NK-92 treated with Interleukin-12 subunit alpha and Interleukin-12 subunit beta, amount 100 ng/mL, for 24 hours (cell line): Measurements from ENCODE around the gene CHKB.

Experiments used
- DNase-seq: peaks from one replicate; lab custom pipeline; 2025; lab: John Stamatoyannopoulos, UW

The CHKB gene

DNA sequence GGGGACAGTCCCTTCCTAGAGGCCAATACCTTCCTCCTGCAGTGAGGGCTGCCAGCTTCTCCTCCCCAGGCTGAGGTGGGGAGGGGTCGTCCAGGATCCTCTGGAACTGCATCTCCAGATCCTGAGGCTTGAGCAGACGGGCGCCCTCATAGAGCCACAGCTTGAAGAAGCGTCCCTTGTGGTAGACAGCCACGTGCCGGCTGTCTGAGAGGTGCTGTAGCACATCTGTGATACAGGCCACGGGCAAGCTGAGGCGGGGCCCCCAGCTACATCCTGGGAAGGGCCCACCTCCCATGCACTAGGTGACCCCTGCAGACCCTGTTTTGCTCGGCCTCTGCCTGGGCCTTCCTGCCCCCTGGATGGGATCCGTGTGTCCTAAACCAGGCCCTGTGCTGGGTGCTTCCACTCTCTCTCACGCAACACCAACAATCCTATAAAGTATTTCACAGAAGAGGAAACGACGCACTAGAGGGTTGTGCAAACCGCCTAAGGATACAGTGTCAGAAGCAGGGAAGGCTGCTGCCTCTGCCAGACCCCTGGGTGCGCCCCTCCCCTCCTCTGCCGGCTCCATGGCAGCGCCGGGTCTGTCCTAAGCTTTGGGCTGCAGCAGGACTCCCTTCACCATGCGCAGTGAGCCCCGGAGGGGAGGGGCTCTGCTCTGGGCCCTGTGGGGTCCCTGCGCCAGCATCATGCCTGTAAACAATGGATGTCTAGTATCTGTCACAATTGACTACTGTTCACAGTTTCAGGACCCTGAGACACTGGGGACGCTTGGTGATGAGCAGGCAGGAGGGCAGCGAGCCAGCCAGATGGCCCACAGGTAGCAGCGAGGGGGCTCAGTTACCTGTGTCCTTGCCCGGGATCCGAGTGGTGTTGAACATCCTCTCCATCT, 8.9 kb downstream of the CHKB start:
- DNase-seq, result no peak

DNA sequence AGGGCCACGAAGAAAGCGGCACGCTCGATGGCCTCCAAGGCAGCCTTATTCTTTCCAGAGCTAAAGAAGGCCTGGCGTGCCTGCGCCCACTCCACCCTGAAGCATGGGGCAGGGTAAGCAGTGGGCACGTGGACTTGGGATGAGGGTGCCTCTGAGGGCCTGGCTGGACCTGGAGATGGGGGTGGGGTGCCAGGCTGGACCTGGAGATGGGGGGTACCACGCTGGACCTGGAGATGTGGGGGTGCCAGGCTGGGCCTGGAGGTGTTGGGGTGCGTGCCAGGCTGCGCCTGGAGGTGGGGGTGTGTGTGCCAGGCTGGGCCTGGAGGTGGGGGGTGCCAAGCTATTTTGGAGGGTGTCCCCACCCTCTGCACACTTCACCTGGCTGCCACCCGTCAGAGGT, 9.7 kb downstream of the CHKB start:
- no peak for DNase-seq

- DNase-seq, result no peak
These were observed 11.1 kb downstream of the CHKB start for GRCh38 chr22:50571264-50572175.

GRCh38 chr22:50570861-50571260, 11.8 kb downstream of the CHKB start:
- no peak for DNase-seq

GRCh38 chr22:50569896-50570535, 12.6 kb downstream of the CHKB start:
- DNase-seq, result no peak

DNA sequence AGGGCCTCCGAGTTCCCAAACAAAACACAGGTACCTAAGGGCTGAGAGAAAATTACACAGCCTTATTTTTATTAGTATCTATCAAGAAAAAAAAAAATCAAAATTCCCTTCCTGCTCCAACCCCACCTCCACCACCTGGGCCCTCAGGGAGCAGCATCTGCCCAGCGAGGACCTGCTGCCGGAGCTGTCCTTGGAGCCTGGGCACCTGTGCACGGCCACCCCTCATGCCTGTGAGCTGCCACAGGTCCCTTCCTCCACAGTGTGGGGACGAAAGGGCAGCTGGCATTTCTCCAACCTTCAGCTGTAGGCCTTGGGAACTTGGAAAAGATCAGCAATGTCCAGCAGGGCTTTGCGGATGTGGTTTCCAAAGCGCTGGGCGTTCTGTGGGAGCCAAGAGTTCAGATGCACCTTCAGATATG, 13.6 kb downstream of the CHKB start:
- DNase-seq, result no peak

- DNase-seq, result no peak
These were observed 14.0 kb downstream of the CHKB start for GRCh38 chr22:50568626-50569025.

DNA sequence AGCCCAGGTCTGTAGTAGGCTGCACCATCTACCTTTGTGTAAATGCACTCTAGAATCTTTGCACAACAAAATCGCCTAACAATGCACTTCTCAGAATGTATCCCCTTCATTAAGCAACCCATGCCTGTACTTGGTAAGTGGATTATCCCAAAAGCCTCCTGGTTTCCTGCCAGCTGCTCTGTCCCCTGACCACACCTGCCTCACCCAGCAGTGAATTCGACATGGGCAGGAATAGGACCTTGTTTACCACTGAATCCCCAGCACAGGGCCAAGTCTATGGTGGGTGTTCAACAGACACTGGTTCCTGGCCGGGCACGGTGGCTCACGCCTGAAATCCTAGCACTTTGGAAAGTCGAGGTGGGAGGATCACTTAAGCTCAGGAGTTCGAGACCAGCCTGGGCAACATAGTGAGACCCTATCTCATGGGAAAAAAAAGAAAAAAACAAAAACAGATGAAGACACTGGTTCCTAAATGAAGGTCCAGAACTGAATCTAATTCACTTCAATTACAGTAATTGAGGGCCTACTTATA, 14.9 kb downstream of the CHKB start:
- DNase-seq, result no peak

- no peak for DNase-seq
These were observed 18.4 kb downstream of the CHKB start for GRCh38 chr22:50564289-50564688.

GRCh38 chr22:50563413-50564160, 19.1 kb downstream of the CHKB start:
- DNase-seq, result no peak

DNA sequence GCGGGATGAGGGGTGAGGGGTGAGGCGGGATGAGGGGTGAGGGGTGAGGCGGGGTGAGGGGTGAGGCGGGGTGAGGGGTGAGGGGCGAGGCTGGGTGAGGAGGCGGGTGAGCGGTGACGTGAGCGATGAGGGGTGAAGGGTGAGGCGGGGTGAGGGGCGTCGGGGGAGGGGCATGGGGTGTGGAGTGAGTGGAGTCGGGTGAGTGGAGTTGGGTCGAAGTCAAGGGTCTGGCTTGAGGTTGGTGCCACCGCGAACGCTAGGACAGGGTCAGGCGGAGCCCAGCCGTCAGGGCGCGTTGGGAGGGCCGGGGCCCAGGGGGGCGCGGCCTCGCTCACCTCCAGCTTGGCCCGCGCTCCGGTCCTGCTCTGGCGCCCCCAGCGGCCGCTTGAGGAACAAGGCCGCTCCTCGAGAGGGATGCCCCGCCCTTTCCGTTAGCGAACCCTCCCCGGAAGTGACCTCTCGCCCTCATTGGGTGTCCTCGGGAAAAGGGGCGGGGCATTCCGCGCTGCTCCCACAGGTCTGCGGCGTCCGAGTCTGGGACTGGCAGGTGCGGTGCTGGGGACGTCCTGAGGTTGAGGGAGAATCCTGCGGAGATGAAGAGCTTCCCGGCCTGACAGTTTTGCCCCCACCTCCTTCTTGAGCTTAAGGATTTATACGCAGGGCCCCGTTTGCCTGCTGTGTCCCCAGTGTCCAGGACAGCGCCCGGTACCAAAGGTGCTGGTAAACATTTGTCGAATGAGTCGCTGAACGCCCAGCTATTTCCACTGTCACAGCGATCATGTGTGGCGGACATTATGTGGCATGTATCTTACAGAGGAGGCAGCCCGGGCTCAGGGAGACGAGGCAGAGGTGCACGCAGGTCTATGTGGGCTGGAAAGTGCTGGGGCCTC, 19.9 kb downstream of the CHKB start, which contains the start of gene SYCE3:
Gene SYCE3, minus strand, starts transcription at position 397 of the 890 bp plus-strand sequence. CDS start 6,514 bp downstream, outside the sequence.
- peak; percentile 89 for DNase-seq

- DNase-seq, result no peak
These were observed 21.0 kb downstream of the CHKB start for GRCh38 chr22:50561401-50562358.

- no peak for DNase-seq
These were observed 22.6 kb downstream of the CHKB start for GRCh38 chr22:50560034-50560433.

DNA sequence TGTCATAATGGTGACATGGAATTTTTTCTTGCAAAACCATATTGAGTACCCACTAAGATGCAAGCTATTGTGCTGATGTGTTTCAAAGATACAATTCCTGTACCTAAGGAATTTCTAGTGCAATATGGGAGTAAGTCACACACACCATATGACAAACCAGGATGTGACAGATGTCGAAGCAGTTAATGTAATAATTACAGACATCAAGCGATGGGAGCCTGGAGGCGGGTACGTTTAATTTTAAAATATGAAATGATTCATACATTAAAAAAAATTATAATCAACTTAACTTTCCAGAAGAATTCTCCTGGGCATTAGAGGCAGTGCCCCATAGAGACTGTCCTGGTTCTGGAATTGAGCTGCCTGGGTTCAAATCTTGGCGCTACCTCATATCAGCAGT, 25.9 kb downstream of the CHKB start:
- DNase-seq, result no peak

GRCh38 chr22:50553310-50553709, 29.3 kb downstream of the CHKB start:
- DNase-seq, result no peak

DNA sequence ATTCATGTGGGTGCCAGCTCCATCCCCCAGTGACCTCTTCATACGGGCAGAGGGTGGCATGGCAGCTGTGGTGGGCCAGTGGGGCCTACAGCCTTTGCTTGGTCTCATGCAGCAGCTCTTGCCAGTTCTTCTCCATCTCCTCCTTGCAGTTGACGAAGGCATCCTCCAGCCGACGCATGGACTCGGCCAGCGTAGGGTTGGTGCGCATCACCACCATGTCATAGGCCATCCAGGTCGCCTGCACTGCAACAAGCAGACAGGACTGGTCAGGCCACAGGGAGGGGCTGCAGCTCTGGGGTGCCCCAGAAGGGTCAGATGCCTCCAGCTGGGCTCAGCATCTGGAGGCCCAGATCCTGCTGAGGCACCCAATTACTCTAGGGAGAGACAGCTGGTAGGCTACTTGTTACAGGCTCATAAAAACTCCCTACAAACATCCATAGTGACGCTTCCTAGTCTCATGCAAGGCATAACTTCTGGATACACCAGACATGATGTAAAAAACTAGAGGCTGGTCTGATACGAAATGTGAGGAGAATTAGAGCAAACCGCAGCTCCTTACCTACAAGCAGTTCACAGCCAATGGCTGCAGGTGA, 31.4 kb downstream of the CHKB start:
- no peak for DNase-seq

- no peak for DNase-seq
These were observed 32.3 kb downstream of the CHKB start for GRCh38 chr22:50550395-50550794.

- DNase-seq, result no peak
These were observed 33.5 kb downstream of the CHKB start for GRCh38 chr22:50548921-50549790.
